ENCODE measurements around the gene SIRT7.

The SIRT7 gene

DNA sequence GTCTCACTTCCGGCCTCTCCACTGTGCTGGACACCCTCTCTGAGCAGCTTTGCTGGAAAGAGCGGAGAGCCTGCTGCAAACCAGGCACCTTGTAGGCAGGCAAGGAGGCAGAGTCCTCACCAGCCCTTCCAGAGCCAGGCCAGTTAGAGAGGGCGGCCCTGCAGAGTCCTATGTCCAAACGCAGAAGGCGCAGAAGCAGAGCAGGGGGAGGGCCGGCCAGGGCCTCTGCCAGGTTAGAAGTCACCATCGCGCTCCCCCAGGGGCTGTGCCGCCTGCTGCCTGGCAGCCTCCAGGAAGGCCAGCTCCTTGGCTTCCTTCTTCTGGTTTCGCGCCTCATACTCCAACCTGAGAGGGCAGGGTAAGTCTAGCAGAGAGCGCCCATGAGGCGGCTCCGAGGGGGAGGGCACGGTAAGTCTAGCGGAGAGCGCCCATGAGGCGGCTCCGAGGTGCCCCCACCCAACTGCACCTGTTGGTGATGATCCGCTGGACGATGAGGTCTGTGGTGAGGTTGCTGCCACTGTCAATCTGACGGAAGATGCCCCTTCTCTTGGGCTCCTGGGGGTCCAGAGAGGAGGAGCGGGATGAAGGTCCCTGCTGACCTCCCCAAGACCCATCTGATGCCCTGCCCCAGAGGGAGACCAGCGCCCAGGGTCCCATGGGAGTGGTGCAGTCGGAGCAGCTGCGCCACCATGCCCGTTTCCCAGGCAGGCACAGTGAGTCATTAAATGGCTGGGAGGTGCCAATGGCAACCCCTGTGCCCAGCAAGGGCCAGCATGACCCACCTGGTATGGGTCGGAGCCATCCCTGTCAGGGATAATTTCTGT, 13.2 kb downstream of the SIRT7 start:
- TF ChIP-seq GABPA (IDR thresholded peaks at IDR 0.05; ENCODE audit: low read depth) (no peak), SPI1 (IDR thresholded peaks at IDR 0.05; ENCODE audit: borderline replicate concordance, low read depth) (no peak), POLR2AphosphoS5 (IDR thresholded peaks at IDR 0.05; ENCODE audit: low read depth) (no peak)
- TF ChIP-seq, protein P1, sequence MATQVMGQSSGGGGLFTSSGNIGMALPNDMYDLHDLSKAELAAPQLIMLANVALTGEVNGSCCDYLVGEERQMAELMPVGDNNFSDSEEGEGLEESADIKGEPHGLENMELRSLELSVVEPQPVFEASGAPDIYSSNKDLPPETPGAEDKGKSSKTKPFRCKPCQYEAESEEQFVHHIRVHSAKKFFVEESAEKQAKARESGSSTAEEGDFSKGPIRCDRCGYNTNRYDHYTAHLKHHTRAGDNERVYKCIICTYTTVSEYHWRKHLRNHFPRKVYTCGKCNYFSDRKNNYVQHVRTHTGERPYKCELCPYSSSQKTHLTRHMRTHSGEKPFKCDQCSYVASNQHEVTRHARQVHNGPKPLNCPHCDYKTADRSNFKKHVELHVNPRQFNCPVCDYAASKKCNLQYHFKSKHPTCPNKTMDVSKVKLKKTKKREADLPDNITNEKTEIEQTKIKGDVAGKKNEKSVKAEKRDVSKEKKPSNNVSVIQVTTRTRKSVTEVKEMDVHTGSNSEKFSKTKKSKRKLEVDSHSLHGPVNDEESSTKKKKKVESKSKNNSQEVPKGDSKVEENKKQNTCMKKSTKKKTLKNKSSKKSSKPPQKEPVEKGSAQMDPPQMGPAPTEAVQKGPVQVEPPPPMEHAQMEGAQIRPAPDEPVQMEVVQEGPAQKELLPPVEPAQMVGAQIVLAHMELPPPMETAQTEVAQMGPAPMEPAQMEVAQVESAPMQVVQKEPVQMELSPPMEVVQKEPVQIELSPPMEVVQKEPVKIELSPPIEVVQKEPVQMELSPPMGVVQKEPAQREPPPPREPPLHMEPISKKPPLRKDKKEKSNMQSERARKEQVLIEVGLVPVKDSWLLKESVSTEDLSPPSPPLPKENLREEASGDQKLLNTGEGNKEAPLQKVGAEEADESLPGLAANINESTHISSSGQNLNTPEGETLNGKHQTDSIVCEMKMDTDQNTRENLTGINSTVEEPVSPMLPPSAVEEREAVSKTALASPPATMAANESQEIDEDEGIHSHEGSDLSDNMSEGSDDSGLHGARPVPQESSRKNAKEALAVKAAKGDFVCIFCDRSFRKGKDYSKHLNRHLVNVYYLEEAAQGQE (IDR thresholded peaks at IDR 0.05; ENCODE audit: insufficient replicate concordance, low read depth) = no peak
- TF ChIP-seq, protein P2, sequence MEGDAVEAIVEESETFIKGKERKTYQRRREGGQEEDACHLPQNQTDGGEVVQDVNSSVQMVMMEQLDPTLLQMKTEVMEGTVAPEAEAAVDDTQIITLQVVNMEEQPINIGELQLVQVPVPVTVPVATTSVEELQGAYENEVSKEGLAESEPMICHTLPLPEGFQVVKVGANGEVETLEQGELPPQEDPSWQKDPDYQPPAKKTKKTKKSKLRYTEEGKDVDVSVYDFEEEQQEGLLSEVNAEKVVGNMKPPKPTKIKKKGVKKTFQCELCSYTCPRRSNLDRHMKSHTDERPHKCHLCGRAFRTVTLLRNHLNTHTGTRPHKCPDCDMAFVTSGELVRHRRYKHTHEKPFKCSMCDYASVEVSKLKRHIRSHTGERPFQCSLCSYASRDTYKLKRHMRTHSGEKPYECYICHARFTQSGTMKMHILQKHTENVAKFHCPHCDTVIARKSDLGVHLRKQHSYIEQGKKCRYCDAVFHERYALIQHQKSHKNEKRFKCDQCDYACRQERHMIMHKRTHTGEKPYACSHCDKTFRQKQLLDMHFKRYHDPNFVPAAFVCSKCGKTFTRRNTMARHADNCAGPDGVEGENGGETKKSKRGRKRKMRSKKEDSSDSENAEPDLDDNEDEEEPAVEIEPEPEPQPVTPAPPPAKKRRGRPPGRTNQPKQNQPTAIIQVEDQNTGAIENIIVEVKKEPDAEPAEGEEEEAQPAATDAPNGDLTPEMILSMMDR (IDR thresholded peaks at IDR 0.05; ENCODE audit: insufficient read depth, low read length) = no peak
- H3K27me3 ChIP-seq (ENCODE audit: insufficient read depth, poor library complexity, severe bottlenecking) = peaks cover 5% of the 10 kb centered on the region
- no peak overlapping the region for H3K27ac ChIP-seq (replicated peaks)
- H3K4me3 ChIP-seq (replicated peaks; ENCODE audit: insufficient read depth, low read length) = no peak overlapping the region
- DNase-seq (ENCODE audit: low read depth in 1 of 2, low spot score in 1 of 2) = no peak

DNA sequence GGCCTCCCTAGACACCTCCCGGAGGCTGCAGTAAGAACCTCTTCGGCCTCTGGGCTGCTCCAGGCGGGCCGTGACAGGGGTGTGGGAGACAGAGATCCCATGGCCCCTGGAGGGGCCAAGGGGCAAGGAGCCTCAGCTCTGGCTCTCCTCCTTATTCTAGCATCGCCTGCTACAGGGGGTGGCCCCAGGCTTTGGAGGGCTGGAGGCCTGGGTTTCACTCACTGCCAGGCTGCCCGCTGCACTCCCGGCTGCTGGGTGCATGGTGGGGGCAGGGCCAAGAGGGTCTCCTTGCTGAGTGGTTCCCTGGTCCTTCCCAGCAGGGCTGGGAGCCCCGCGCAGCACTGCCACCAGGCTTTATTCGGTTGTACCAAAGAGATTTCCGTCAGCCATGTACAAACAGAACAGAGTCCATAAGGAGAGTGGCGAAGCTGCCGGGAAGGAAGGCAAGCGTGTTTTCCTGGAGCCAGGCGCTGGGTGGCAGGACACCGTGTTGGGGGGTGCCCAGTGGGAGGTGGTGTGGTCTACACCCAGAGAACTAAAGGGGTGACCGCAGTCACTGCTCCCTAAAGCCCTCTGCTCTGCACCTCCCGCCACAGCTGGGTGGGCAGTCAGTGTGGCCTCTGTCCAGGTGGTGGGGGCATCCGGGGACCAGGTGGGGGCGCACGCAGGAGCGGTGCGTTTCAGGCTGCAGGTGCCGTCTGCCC, 13.9 kb downstream of the SIRT7 start:
- Histone ChIP-seq H3K27ac (replicated peaks) (no peak overlapping the region), H3K4me3 (replicated peaks; ENCODE audit: insufficient read depth, low read length) (no peak overlapping the region), H3K27me3 (ENCODE audit: insufficient read depth, poor library complexity, severe bottlenecking) (peaks cover 5% of the 10 kb centered on the region)
- DNase-seq (ENCODE audit: low read depth in 1 of 2, low spot score in 1 of 2) = no peak
- TF ChIP-seq GABPA (IDR thresholded peaks at IDR 0.05; ENCODE audit: low read depth) (no peak), SPI1 (IDR thresholded peaks at IDR 0.05; ENCODE audit: borderline replicate concordance, low read depth) (no peak), POLR2AphosphoS5 (IDR thresholded peaks at IDR 0.05; ENCODE audit: low read depth) (no peak)
- TF ChIP-seq, protein P1 (IDR thresholded peaks at IDR 0.05; ENCODE audit: insufficient replicate concordance, low read depth) = no peak
- TF ChIP-seq, protein P2 (IDR thresholded peaks at IDR 0.05; ENCODE audit: insufficient read depth, low read length) = no peak

DNA sequence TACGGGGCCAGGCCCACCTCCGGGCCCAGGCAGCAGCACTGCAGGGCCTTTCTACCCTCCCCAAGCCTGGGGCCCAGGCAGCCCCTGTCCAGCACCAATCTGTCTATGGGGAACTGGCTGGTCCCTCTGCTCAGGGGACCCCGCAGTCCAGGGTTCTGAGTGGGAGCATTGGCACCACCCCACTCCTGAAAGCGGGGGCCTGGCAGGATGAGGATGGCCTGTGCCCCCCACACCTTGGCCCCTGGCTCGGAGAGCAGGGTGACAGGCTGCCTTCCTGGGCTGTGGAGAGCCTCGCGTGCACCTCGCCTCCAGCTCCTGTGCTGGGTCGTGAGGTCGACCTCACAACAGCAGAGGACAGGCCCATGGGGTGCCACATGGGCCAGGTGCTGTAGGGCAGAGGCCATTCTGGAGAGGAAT, 14.6 kb downstream of the SIRT7 start:
- TF ChIP-seq, protein P1 (IDR thresholded peaks at IDR 0.05; ENCODE audit: insufficient replicate concordance, low read depth) = no peak
- TF ChIP-seq GABPA (IDR thresholded peaks at IDR 0.05; ENCODE audit: low read depth) (no peak), SPI1 (IDR thresholded peaks at IDR 0.05; ENCODE audit: borderline replicate concordance, low read depth) (no peak), POLR2AphosphoS5 (IDR thresholded peaks at IDR 0.05; ENCODE audit: low read depth) (no peak)
- TF ChIP-seq, protein P2 (IDR thresholded peaks at IDR 0.05; ENCODE audit: insufficient read depth, low read length) = no peak
- H3K27me3 ChIP-seq (ENCODE audit: insufficient read depth, poor library complexity, severe bottlenecking) = peaks cover 5% of the 10 kb centered on the region
- H3K27ac ChIP-seq (replicated peaks) = no peak overlapping the region
- no peak for DNase-seq (ENCODE audit: low read depth in 1 of 2, low spot score in 1 of 2)
- no peak overlapping the region for H3K4me3 ChIP-seq (replicated peaks; ENCODE audit: insufficient read depth, low read length)

Measured in HL-60 (cell line).